Measurements from ENCODE around the gene WDFY3.

DNA sequence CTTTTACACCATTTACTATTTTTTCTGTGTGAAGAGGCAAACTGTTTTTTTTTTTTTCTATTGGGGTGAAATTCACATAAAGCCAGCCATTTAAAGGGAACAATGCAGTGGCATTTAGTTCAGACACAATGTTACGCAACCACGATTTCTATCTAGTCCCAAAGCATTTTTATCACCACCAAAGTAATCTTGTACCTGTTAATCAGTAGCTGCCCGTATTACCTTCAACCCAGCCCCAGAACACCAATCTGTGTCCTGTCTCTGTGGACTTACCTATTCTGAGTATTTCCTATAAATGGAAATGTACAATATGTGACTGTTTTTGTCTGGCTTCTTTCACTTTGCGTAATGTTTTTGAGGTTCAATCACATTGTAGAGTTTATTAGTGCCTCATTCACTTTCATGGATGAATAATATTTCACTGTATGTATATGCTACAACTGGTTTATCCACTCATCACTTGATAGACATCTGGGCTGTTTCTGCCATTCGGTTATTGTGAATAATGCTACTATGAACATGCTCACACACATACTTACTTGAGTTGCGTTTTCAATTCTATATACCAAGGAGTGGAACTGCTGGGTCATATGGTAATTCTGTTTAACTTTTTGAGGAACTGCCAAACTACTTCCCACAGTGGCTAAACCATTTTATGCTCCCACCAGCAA, 267.4 kb downstream of the WDFY3 start:
- TF ChIP-seq RAD21 (IDR thresholded peaks at IDR 0.05; ENCODE audit: low read length) (no peak), RFX5 (IDR thresholded peaks at IDR 0.05; ENCODE audit: low read depth, low read length) (no peak), POLR2A (IDR thresholded peaks at IDR 0.05; ENCODE audit: low read depth, low read length) (no peak), CEBPB (IDR thresholded peaks at IDR 0.05; ENCODE audit: low read depth, low read length) (peak; percentile 90), SMC3 (IDR thresholded peaks at IDR 0.05; ENCODE audit: low read depth, low read length) (no peak), MAZ (IDR thresholded peaks at IDR 0.05; ENCODE audit: borderline replicate concordance, low read depth, low read length) (no peak), MXI1 (IDR thresholded peaks at IDR 0.05; ENCODE audit: borderline replicate concordance, low read depth, low read length) (no peak)
- TF ChIP-seq, protein P1, sequence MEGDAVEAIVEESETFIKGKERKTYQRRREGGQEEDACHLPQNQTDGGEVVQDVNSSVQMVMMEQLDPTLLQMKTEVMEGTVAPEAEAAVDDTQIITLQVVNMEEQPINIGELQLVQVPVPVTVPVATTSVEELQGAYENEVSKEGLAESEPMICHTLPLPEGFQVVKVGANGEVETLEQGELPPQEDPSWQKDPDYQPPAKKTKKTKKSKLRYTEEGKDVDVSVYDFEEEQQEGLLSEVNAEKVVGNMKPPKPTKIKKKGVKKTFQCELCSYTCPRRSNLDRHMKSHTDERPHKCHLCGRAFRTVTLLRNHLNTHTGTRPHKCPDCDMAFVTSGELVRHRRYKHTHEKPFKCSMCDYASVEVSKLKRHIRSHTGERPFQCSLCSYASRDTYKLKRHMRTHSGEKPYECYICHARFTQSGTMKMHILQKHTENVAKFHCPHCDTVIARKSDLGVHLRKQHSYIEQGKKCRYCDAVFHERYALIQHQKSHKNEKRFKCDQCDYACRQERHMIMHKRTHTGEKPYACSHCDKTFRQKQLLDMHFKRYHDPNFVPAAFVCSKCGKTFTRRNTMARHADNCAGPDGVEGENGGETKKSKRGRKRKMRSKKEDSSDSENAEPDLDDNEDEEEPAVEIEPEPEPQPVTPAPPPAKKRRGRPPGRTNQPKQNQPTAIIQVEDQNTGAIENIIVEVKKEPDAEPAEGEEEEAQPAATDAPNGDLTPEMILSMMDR (conservative IDR thresholded peaks at IDR 0.05; ENCODE audit: low read depth, low read length), result no peak
